Suprapubic skin (tissue), 4 donors: ENCODE results near the gene CELF4. TPM values are rescaled to one million over a fixed set of nuclear protein-coding genes. Genes with fewer than 3 reads are reported as not detected.
"Not testable (repeated sequence)": the region's sequence is repeated elsewhere in the genome, so short reads cannot be mapped to it uniquely, and the experiment has no call there.

Experiments
- DNase-seq, 2 donors: peaks; one replicate each; pipeline ENCODE4 v3.0.0-alpha.2; 2019; ENCODE audit warnings: low spot score in 2 of 2
- H3K27ac ChIP-seq: fragments of 200-600 bp; sonication (generic); one replicate; pipeline ENCODE4 v1.5.1; 2019
- H3K27me3 ChIP-seq: fragments of 200-600 bp; sonication (generic); one replicate; pipeline ENCODE4 v1.5.1; 2019
- H3K36me3 ChIP-seq: fragments of 200-600 bp; sonication (generic); one replicate; pipeline ENCODE4 v1.5.1; 2019
- H3K4me1 ChIP-seq: fragments of 200-600 bp; sonication (generic); one replicate; pipeline ENCODE4 v1.5.1; 2019
- H3K4me3 ChIP-seq: fragments of 200-600 bp; sonication (generic); one replicate; pipeline ENCODE4 v1.5.1; 2019; ENCODE audit warnings: mild to moderate bottlenecking
- H3K9me3 ChIP-seq: fragments of 200-600 bp; sonication (generic); one replicate; pipeline ENCODE4 v1.5.1; 2019
- EP300 ChIP-seq: sonication (generic); formaldehyde crosslinking; IDR thresholded peaks from one replicate; pipeline ENCODE4 v1.6.1; 2017; ENCODE audit warnings: antibody characterized with exemption
- POLR2A ChIP-seq, 2 donors: fragments of 450-650 bp; IDR thresholded peaks; one replicate each; pipeline ENCODE4 v1.6.1; 2017; ENCODE audit warnings: antibody characterized with exemption in 2 of 2, mild to moderate bottlenecking in 2 of 2, moderate library complexity in 2 of 2
- POLR2AphosphoS5 ChIP-seq, 3 donors: sonication (generic); formaldehyde crosslinking; IDR thresholded peaks; one replicate each; pipeline ENCODE4 v1.6.1; 2017; ENCODE audit warnings: antibody characterized with exemption in 3 of 3
- WGBS: methylation state at CpG from one replicate; pipeline ENCODE4 v1.1.5; 2018; 5-methylcytosine and 5-hydroxymethylcytosine counted together
- total RNA-seq, 4 donors: library from RNA; depleted of rRNA; stranded (reverse); fragments of >200 nt; gene quantifications; one replicate each; pipeline ENCODE4 v1.1.0, GENCODE V29; 2016
- TF ChIP-seq, protein P1 (sequence below), 2 donors: fragments of 200-600 bp in 1 of 2; fragments of 450-650 bp in 1 of 2; sonication (generic) in 1 of 2; IDR thresholded peaks; one replicate each; pipeline ENCODE4 v1.5.1; 2016 to 2019; ENCODE audit warnings: antibody characterized with exemption in 2 of 2, mild to moderate bottlenecking in 1 of 2, moderate library complexity in 1 of 2

The CELF4 gene
- total RNA-seq, 4 donors from 2014 or later = not detected

GRCh38 chr18:37465958-37466357 lies 99.6 kb downstream of the CELF4 start:
- Histone ChIP-seq H3K4me1 (no peaks in the 10 kb centered on the region), H3K9me3 (no peaks in the 10 kb centered on the region), H3K36me3 (no peaks in the 10 kb centered on the region), H3K27me3 (peaks cover 20% of the 10 kb centered on the region), H3K27ac (no peak overlapping the region), H3K4me3 (no peak overlapping the region)
- TF ChIP-seq POLR2AphosphoS5 (IDR thresholded peaks at IDR 0.05) = no peak
- TF ChIP-seq EP300 = no peak
- WGBS = 39% methylated on average over 7 of the region's 8 CpGs
- DNase-seq = no peak

GRCh38 chr18:37464257-37464656 lies 101.3 kb downstream of the CELF4 start:
- H3K9me3 ChIP-seq = no peaks in the 10 kb centered on the region
- no peak overlapping the region for H3K4me3 ChIP-seq
- H3K27ac ChIP-seq = no peak overlapping the region
- H3K27me3 ChIP-seq = peaks cover 18% of the 10 kb centered on the region
- H3K4me1 ChIP-seq = no peaks in the 10 kb centered on the region
- no peak for DNase-seq
- TF ChIP-seq, protein P1, sequence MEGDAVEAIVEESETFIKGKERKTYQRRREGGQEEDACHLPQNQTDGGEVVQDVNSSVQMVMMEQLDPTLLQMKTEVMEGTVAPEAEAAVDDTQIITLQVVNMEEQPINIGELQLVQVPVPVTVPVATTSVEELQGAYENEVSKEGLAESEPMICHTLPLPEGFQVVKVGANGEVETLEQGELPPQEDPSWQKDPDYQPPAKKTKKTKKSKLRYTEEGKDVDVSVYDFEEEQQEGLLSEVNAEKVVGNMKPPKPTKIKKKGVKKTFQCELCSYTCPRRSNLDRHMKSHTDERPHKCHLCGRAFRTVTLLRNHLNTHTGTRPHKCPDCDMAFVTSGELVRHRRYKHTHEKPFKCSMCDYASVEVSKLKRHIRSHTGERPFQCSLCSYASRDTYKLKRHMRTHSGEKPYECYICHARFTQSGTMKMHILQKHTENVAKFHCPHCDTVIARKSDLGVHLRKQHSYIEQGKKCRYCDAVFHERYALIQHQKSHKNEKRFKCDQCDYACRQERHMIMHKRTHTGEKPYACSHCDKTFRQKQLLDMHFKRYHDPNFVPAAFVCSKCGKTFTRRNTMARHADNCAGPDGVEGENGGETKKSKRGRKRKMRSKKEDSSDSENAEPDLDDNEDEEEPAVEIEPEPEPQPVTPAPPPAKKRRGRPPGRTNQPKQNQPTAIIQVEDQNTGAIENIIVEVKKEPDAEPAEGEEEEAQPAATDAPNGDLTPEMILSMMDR (IDR thresholded peaks at IDR 0.05) = no peak
- TF ChIP-seq POLR2A (IDR thresholded peaks at IDR 0.05) = no peak
- no peak for TF ChIP-seq EP300
- no peak for TF ChIP-seq POLR2AphosphoS5 (IDR thresholded peaks at IDR 0.05)
- H3K36me3 ChIP-seq = no peaks in the 10 kb centered on the region
- 64% methylated on average over 2 of the region's 2 CpGs for WGBS

GRCh38 chr18:37461329-37461728 lies 104.3 kb downstream of the CELF4 start:
- not testable (repeated sequence) for H3K4me1 ChIP-seq, H3K27ac ChIP-seq, H3K4me3 ChIP-seq, DNase-seq, H3K36me3 ChIP-seq, H3K9me3 ChIP-seq
- WGBS = 87% methylated on average over 6 of the region's 6 CpGs
- H3K27me3 ChIP-seq = peaks cover 12% of the 10 kb centered on the region

DNA sequence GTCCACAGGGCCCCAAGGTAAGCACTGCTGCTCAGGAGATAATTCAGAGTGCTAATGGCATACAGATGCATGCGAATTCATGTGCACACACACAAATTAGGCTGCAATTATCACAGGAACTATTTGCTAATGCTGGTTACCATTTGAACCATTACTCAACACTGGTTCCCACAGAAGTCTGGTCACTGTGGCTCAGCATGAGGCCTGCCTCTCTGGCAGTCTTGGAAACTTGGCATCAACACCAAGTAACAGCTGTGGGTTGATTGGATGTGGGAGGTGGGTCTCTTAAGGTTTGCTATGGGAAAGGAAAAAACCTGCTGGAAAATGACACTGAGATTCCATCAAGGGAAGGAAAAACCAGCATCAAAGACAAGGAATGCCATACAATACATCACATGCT lies 105.0 kb downstream of the CELF4 start:
- 83% methylated on average over 1 of the region's 1 CpG for WGBS
- H3K27me3 ChIP-seq = peaks cover 7% of the 10 kb centered on the region
- no peak overlapping the region for H3K27ac ChIP-seq
- H3K9me3 ChIP-seq = no peaks in the 10 kb centered on the region
- no peak for TF ChIP-seq EP300
- no peak for TF ChIP-seq POLR2AphosphoS5 (IDR thresholded peaks at IDR 0.05)
- TF ChIP-seq, protein P1 (IDR thresholded peaks at IDR 0.05) = no peak
- no peak for TF ChIP-seq POLR2A (IDR thresholded peaks at IDR 0.05)
- H3K4me3 ChIP-seq = no peak overlapping the region
- H3K4me1 ChIP-seq = no peaks in the 10 kb centered on the region
- no peak for DNase-seq
- no peaks in the 10 kb centered on the region for H3K36me3 ChIP-seq

- 71% methylated on average over 6 of the region's 6 CpGs for WGBS
- Histone ChIP-seq H3K36me3 (no peaks in the 10 kb centered on the region), H3K27ac (no peak overlapping the region), H3K27me3 (peaks cover 3% of the 10 kb centered on the region), H3K4me3 (no peak overlapping the region), H3K4me1 (no peaks in the 10 kb centered on the region), H3K9me3 (no peaks in the 10 kb centered on the region)
- TF ChIP-seq, protein P1 (IDR thresholded peaks at IDR 0.05) = no peak
- TF ChIP-seq EP300 = no peak
- no peak for DNase-seq
Observed at GRCh38 chr18:37458697-37459096, 106.9 kb downstream of the CELF4 start.

GRCh38 chr18:37457753-37458152 lies 107.8 kb downstream of the CELF4 start:
- Histone ChIP-seq H3K36me3 (no peaks in the 10 kb centered on the region), H3K9me3 (no peaks in the 10 kb centered on the region), H3K27me3 (peaks cover 3% of the 10 kb centered on the region), H3K4me1 (no peaks in the 10 kb centered on the region), H3K4me3 (no peak overlapping the region), H3K27ac (no peak overlapping the region)
- TF ChIP-seq POLR2A (IDR thresholded peaks at IDR 0.05) (no peak), POLR2AphosphoS5 (IDR thresholded peaks at IDR 0.05) (no peak), EP300 (no peak)
- TF ChIP-seq, protein P1 (IDR thresholded peaks at IDR 0.05) = no peak
- no peak for DNase-seq
- 79% methylated on average over 8 of the region's 8 CpGs for WGBS
